Endodermal cell (in vitro differentiated cells): ENCODE measurements around the gene MED29. TPM values are rescaled to one million over a fixed set of nuclear protein-coding genes. Genes with fewer than 3 reads are reported as not detected.
A peak's percentile ranks its signal among the peaks of the same experiment; 100 is the strongest.

ENCODE experiments used
- DNase-seq: peaks from one replicate; pipeline ENCODE4 v3.0.0-alpha.2; 2017
- H3K27ac ChIP-seq: 2 replicates; pipeline ENCODE4 v1.5.1; 2013; ENCODE audit warnings: mild to moderate bottlenecking, low read depth, low read length, moderate library complexity
- H3K27me3 ChIP-seq: 2 replicates; pipeline ENCODE4 v1.6.1; 2013; ENCODE audit warnings: mild to moderate bottlenecking, low read length, moderate library complexity; ENCODE audit not compliant: insufficient read depth, control insufficient read depth, poor library complexity, severe bottlenecking
- H3K36me3 ChIP-seq: 2 replicates; pipeline ENCODE4 v1.7.0; 2013; ENCODE audit warnings: mild to moderate bottlenecking, low read length, moderate library complexity; ENCODE audit not compliant: control insufficient read depth, insufficient read depth
- H3K4me1 ChIP-seq: one replicate; pipeline ENCODE4 v1.7.0; 2013; ENCODE audit warnings: low read length; ENCODE audit not compliant: control insufficient read depth, insufficient read depth
- H3K4me3 ChIP-seq: 2 replicates; pipeline ENCODE4 v1.5.1; 2013; ENCODE audit warnings: mild to moderate bottlenecking, low read length, moderate library complexity
- H3K9ac ChIP-seq: 2 replicates; pipeline ENCODE4 v1.6.1; 2013; ENCODE audit warnings: mild to moderate bottlenecking, low read length, moderate library complexity; ENCODE audit not compliant: poor library complexity, severe bottlenecking; ENCODE audit errors: extremely low read depth
- H3K9me3 ChIP-seq: 2 replicates; pipeline ENCODE4 v1.6.1; 2013; ENCODE audit warnings: mild to moderate bottlenecking, low read length, moderate library complexity; ENCODE audit not compliant: control insufficient read depth
- H3K27ac Mint-ChIP-seq: 2 replicates; pipeline ENCODE4 v1.8.0; 2020; ENCODE audit warnings: mixed read lengths
- H3K27me3 Mint-ChIP-seq: 2 replicates; pipeline ENCODE4 v1.8.0; 2021; ENCODE audit warnings: mild to moderate bottlenecking, mixed read lengths; ENCODE audit not compliant: insufficient read depth
- H3K36me3 Mint-ChIP-seq: 2 replicates; pipeline ENCODE4 v1.8.0; 2020; ENCODE audit warnings: low read depth, mixed read lengths
- H3K4me1 Mint-ChIP-seq: 2 replicates; pipeline ENCODE4 v1.8.0; 2020; ENCODE audit warnings: mixed read lengths
- H3K4me3 Mint-ChIP-seq: 2 replicates; pipeline ENCODE4 v1.8.0; 2020; ENCODE audit warnings: mild to moderate bottlenecking, moderate library complexity, mixed read lengths
- H3K9me3 Mint-ChIP-seq: 2 replicates; pipeline ENCODE4 v1.8.0; 2020; ENCODE audit warnings: mild to moderate bottlenecking, mixed read lengths
- WGBS, 2 experiments: methylation state at CpG; one replicate each; pipeline versions ENCODE4 v1.1.5 to v1.1.7; 2013; ENCODE audit warnings: missing lambda C conversion rate in 2 of 2, mixed read lengths in 1 of 2; ENCODE audit not compliant: insufficient coverage in 1 of 2, insufficient read length in 1 of 2; 5-methylcytosine and 5-hydroxymethylcytosine counted together
- total RNA-seq, 2 donors: library from RNA; stranded (reverse); fragmentation: NEBNext Ultra II Directional in 1 of 2; extraction: Animal tissue kit (Norgen Biotek cat#: 25700) in 1 of 2; gene quantifications; 2 replicates in 1 of 2; 3 replicates in 1 of 2; pipeline ENCODE4 v1.2.1, GENCODE V29; 2021
- TF ChIP-seq, protein P1 (sequence below): fragments of 200-600 bp; sonication (generic); conservative IDR thresholded peaks from 2 replicates; pipeline ENCODE4 v1.5.0; 2021; ENCODE audit warnings: antibody characterized with exemption, mild to moderate bottlenecking

MED29 gene
- total RNA-seq, 2 donors from 2014 or later, result 32.6 to 38.9 TPM

DNA sequence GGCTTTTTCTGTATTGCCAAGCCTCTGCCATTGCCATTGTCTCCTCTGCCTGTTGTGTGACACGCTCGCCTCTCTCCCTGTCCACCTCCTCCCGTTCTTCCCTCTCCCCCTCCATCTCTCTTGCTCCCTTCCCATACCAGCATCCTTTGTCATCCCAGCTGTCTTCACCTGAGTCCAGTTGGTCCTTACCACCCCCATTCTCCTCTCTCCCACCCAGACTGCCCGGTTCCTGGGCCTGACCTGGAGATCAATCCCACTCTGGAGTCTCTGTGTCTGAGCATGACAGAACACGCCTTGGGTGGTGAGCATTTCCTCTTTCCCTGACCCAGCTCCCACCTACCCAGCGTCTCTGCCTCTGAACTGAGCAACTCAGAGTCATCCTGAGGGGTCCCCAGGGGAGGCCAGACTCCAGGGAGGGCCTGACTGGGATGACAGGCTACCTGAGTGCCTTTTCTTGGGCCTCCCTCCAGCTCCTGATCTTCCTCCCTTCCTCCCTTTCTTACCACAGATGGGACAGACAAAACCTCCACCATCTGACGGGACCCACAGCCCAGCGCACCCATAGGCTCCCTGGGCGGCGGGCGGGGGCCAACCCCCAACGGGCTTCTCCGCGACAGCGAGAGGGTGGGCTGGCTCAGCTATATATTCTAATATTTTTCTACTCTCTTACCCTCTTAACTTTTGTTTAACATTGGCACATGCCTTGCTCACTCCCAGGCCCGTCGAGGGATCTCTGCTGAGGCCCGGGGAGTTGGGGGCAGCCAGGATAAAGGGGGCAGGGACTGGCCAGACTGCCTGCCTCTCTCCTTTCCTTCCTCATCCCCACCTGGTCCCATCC is 8.0 kb upstream of the MED29 start:
- H3K4me1 Mint-ChIP-seq, result peaks cover 4% of the 10 kb centered on the region
- TF ChIP-seq, protein P1, sequence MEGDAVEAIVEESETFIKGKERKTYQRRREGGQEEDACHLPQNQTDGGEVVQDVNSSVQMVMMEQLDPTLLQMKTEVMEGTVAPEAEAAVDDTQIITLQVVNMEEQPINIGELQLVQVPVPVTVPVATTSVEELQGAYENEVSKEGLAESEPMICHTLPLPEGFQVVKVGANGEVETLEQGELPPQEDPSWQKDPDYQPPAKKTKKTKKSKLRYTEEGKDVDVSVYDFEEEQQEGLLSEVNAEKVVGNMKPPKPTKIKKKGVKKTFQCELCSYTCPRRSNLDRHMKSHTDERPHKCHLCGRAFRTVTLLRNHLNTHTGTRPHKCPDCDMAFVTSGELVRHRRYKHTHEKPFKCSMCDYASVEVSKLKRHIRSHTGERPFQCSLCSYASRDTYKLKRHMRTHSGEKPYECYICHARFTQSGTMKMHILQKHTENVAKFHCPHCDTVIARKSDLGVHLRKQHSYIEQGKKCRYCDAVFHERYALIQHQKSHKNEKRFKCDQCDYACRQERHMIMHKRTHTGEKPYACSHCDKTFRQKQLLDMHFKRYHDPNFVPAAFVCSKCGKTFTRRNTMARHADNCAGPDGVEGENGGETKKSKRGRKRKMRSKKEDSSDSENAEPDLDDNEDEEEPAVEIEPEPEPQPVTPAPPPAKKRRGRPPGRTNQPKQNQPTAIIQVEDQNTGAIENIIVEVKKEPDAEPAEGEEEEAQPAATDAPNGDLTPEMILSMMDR, result no peak
- H3K27ac ChIP-seq, result no peak overlapping the region
- peaks cover 89% of the 10 kb centered on the region for H3K36me3 ChIP-seq
- 94 to 95% methylated on average over 7 to 18 of the region's 18 CpGs for WGBS, 2 experiments
- H3K9me3 ChIP-seq, result no peaks in the 10 kb centered on the region
- peak overlapping the region; percentile 58 for H3K27ac Mint-ChIP-seq
- H3K4me3 ChIP-seq, result no peak overlapping the region
- no peak overlapping the region for H3K9ac ChIP-seq
- DNase-seq, result no peak
- H3K36me3 Mint-ChIP-seq, result peaks cover 82% of the 10 kb centered on the region
- no peaks in the 10 kb centered on the region for H3K9me3 Mint-ChIP-seq
- no peaks in the 10 kb centered on the region for H3K27me3 ChIP-seq
- no peak overlapping the region for H3K4me3 Mint-ChIP-seq
- no peaks in the 10 kb centered on the region for H3K27me3 Mint-ChIP-seq
- no peaks in the 10 kb centered on the region for H3K4me1 ChIP-seq

DNA sequence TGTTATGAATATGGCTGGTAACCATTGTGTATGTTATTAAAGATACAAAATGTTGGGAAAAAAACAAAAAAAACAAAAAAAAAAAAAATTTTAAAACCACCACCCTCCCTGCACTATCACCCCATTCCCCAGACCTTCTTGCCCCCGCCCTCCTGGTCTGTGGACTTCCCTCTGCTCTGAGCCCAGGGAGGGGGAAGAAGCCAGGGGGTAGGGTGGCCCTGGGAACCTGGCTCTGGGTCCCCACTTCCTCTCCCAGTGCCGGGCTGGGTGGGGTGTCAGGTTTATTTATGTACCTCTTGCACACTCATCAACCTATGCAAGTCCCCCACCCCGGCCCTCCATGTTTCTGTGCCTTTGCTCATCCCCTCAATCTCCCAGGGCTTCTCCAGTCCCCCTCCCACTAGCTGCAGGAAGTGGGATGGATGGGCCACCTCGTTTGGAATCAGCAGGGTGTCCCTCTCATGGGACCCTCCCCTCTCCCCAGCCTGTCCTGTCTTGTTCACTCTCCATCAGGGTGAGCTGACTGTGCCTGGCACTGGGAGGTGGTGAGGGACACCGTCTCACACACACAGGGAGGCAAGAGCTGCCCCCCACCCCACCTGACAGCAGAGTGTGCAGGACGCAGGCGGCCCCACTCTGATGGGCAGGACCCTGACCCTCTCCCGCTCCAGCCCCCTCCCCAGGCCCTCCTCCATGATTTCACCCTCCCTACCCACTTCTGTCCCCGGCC is 6.2 kb upstream of the MED29 start:
- peaks cover 6% of the 10 kb centered on the region for H3K4me1 ChIP-seq
- H3K27me3 ChIP-seq, result no peaks in the 10 kb centered on the region
- H3K36me3 ChIP-seq, result peaks cover 89% of the 10 kb centered on the region
- Mint-ChIP-seq H3K9me3 (no peaks in the 10 kb centered on the region), H3K4me3 (no peak overlapping the region), H3K4me1 (peaks cover 5% of the 10 kb centered on the region), H3K36me3 (peaks cover 81% of the 10 kb centered on the region), H3K27ac (peak overlapping the region; percentile 62), H3K27me3 (no peaks in the 10 kb centered on the region)
- no peak overlapping the region for H3K4me3 ChIP-seq
- no peaks in the 10 kb centered on the region for H3K9me3 ChIP-seq
- 81 to 84% methylated on average over 4 to 9 of the region's 9 CpGs for WGBS, 2 experiments
- no peak overlapping the region for H3K27ac ChIP-seq
- DNase-seq, result no peak
- no peak overlapping the region for H3K9ac ChIP-seq
- TF ChIP-seq, protein P1, result no peak

DNA sequence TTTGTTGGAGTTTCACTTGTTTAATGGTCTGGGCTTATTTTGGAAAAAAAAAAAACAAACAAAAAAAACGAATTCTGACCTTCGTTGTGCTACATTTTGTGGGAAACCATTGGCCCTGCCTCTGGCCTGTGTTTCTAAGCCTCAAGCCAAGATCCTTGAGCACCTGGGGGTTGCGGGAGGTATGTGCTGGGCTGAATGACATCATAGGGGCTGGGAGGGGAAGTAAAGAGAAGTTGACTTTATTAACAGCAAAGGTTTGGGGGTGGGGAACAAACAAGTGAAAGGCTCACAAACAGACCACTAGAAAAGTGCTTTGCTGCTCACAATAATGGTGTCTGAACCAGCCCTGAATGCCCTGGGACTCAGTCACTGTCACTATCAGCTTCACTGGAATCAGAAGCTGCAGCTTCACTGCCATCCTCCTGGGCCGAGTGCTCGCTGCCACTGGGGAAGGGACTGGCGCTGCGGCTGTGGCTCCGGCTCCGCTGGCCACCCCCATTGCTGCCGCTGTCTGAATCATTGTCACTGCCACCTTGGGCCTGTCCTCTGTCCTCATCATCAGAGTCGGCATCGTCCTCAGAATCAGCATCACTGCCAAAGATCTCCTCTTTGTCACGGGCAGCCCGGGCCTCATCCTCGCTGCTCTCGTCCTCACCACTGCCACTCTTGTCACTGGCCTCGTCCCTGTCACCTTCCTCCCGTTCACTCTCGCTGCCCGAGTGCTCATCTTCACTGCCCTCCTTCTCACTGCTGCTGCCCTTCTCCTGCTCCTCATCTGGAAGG is 5.4 kb upstream of the MED29 start:
- Mint-ChIP-seq H3K4me3 (no peak overlapping the region), H3K36me3 (peaks cover 76% of the 10 kb centered on the region), H3K27ac (peak overlapping the region; percentile 62), H3K4me1 (peaks cover 9% of the 10 kb centered on the region), H3K27me3 (no peaks in the 10 kb centered on the region), H3K9me3 (no peaks in the 10 kb centered on the region)
- Histone ChIP-seq H3K4me3 (no peak overlapping the region), H3K9ac (no peak overlapping the region), H3K4me1 (peaks cover 7% of the 10 kb centered on the region), H3K27me3 (no peaks in the 10 kb centered on the region), H3K27ac (no peak overlapping the region), H3K9me3 (no peaks in the 10 kb centered on the region), H3K36me3 (peaks cover 83% of the 10 kb centered on the region)
- TF ChIP-seq, protein P1, result no peak
- 92 to 94% methylated on average over 13 to 20 of the region's 20 CpGs for WGBS, 2 experiments
- DNase-seq, result no peak
